GM12878 (cell line): ENCODE results near the gene CD164L2. TPM values are rescaled to one million over a fixed set of nuclear protein-coding genes. Genes with fewer than 3 reads are reported as not detected.

ENCODE experiments used
- ATAC-seq: fragments of 200-7000 bp; cut with Tn5 transposase; 3 replicates; pipeline ENCODE4 v1.9.1; 2020; ENCODE audit warnings: mild to moderate bottlenecking, moderate library complexity
- BruUV-seq: library from RNA; stranded (reverse); fragments of 400-500 nt; replicated peaks from 2 replicates; lab custom pipeline; 2021; lab: Mats Ljungman, UMichigan
- CTCF ChIA-PET: fragments of 300-600 bp; sonication (Branson Sonifier 250); formaldehyde crosslinking; extraction: SDS; loops from one replicate; lab custom pipeline; 2021; ENCODE audit warnings: inconsistent platforms; lab: Yijun Ruan, JAX
- POLR2A ChIA-PET: fragments of 350-600 bp; formaldehyde crosslinking; extraction: SDS; loops from one replicate; lab custom pipeline; 2021; ENCODE audit warnings: inconsistent platforms; lab: Charles Lee
- RAD21 ChIA-PET: fragments of 300-600 bp; sonication (Branson Sonifier 250); formaldehyde crosslinking; loops from one replicate; lab custom pipeline; 2023; ENCODE audit warnings: antibody characterized with exemption; ENCODE audit not compliant: unreplicated experiment; lab: Charles Lee
- SMC1A ChIA-PET: fragments of 300-600 bp; sonication (Branson Sonifier 250); formaldehyde crosslinking; loops from one replicate; lab custom pipeline; 2023; ENCODE audit not compliant: unreplicated experiment, uncharacterized antibody; lab: Charles Lee
- DNase-seq: peaks from one replicate; pipeline ENCODE4 v3.0.0-alpha.2; 2011; ENCODE audit warnings: low read depth, low spot score
- FAIRE-seq: peaks from 3 replicates; lab custom pipeline; 2011; peaks lifted over from hg19 to GRCh38; lab: Jason Lieb, UNC
- H2AFZ ChIP-seq: 2 replicates; pipeline ENCODE4 v1.6.0; 2011; ENCODE audit warnings: low read depth, low read length, control low read depth; ENCODE audit not compliant: control insufficient read depth
- H3K27ac ChIP-seq: 2 replicates; pipeline ENCODE4 v1.5.1; 2011; ENCODE audit warnings: control low read depth; ENCODE audit not compliant: control insufficient read depth, insufficient read depth
- H3K27me3 ChIP-seq, 2 experiments: replicated peaks in 1 of 2; 2 replicates each; pipeline versions ENCODE4 v1.6.0 to v1.6.1; 2011; ENCODE audit warnings: low read length in 1 of 2; ENCODE audit not compliant: control insufficient read depth in 2 of 2, insufficient read depth in 2 of 2
- H3K36me3 ChIP-seq, 2 experiments: 2 replicates each; pipeline ENCODE4 v1.5.1; 2011; ENCODE audit warnings: low read length in 1 of 2; ENCODE audit not compliant: control insufficient read depth in 2 of 2, insufficient read depth in 2 of 2
- H3K4me1 ChIP-seq: 2 replicates; pipeline ENCODE4 v1.6.1; 2011; ENCODE audit warnings: mild to moderate bottlenecking, low read length, moderate library complexity, mixed read lengths; ENCODE audit not compliant: control insufficient read depth, insufficient read depth
- H3K4me2 ChIP-seq: 2 replicates; pipeline ENCODE4 v1.6.0; 2011; ENCODE audit warnings: control low read depth; ENCODE audit not compliant: control insufficient read depth, insufficient read depth
- H3K4me3 ChIP-seq: fragments of 200-600 bp; sonication (generic); 2 replicates; pipeline ENCODE4 v1.5.1; 2016
- H3K79me2 ChIP-seq: 2 replicates; pipeline ENCODE4 v1.6.0; 2011; ENCODE audit warnings: low read length; ENCODE audit not compliant: control insufficient read depth, insufficient read depth
- H3K9ac ChIP-seq: 2 replicates; pipeline ENCODE4 v1.8.0; 2011; ENCODE audit warnings: low read length, control low read depth, mixed read lengths; ENCODE audit not compliant: control insufficient read depth, insufficient read depth
- H3K9me3 ChIP-seq: replicated peaks from 3 replicates; pipeline ENCODE4 v1.5.1; 2011; ENCODE audit warnings: mild to moderate bottlenecking, low read length; ENCODE audit not compliant: control insufficient read depth, insufficient read depth
- H4K20me1 ChIP-seq: 2 replicates; pipeline ENCODE4 v1.6.0; 2011; ENCODE audit not compliant: control insufficient read depth, insufficient read depth
- BMI1 ChIP-seq: fragments of 450-650 bp; IDR thresholded peaks from 2 replicates; pipeline ENCODE4 v1.6.1; 2016; ENCODE audit warnings: mild to moderate bottlenecking, moderate library complexity, borderline replicate concordance
- NR2C2 ChIP-seq: IDR thresholded peaks from 2 replicates; pipeline ENCODE4 v1.6.1; 2011; ENCODE audit warnings: borderline replicate concordance, low read depth; ENCODE audit not compliant: control insufficient read depth, insufficient read length
- WGBS: methylation state at CpG from one replicate; pipeline ENCODE4 v1.1.6; 2016; ENCODE audit warnings: low lambda C conversion rate; ENCODE audit not compliant: insufficient replicate concordance, insufficient coverage; ENCODE audit errors: missing lambda C conversion rate; 5-methylcytosine and 5-hydroxymethylcytosine counted together
- in situ Hi-C: fragments of 300-500 bp; cut with MboI; formaldehyde crosslinking; loops from 9 replicates; pipeline ENCODE4 v1.14.3; 2018; ENCODE audit warnings: mixed read lengths
- intact Hi-C: fragments of 100-400 bp; cut with micrococcal nuclease; formaldehyde crosslinking; loops from one replicate; pipeline ENCODE4 v1.14.2; 2022; ENCODE audit not compliant: unreplicated experiment
- polyA plus RNA-seq, 11 experiments: library from polyadenylated mRNA; depleted of rRNA in 4 of 11; unstranded in 6 of 11; stranded (reverse) in 5 of 11; fragments of >200 nt; fragmentation: Nextera tagmentation in 4 of 11; fragmentation: Illumina TruSeq in 1 of 11; extraction: Ambion mirVana in 4 of 11; extraction: Trizol in 1 of 11; gene quantifications; 1 replicate in 1 of 11; 2 replicates in 10 of 11; pipeline versions ENCODE4 v1.2.1 to v1.2.3, GENCODE V29; 2011 to 2016; ENCODE audit warnings: inconsistent platforms in 2 of 11, missing spikeins in 2 of 11, low read depth in 1 of 11
- total RNA-seq, 4 experiments: library from RNA; depleted of rRNA in 3 of 4; stranded (reverse); fragments of >200 nt in 3 of 4; fragmentation: Illumina TruSeq in 1 of 4; extraction: Trizol in 1 of 4; gene quantifications; 2 replicates each; pipeline versions ENCODE4 v1.2.1 to v1.2.3, GENCODE V29; 2013 to 2021
- TF ChIP-seq, protein P1 (sequence below): fragments of 450-650 bp; formaldehyde crosslinking; IDR thresholded peaks from 2 replicates; pipeline ENCODE4 v1.4.0; 2020; ENCODE audit warnings: mild to moderate bottlenecking, moderate library complexity

The CD164L2 gene
- total and polyA plus RNA-seq, 10 of the 15 experiments (the other 5 are each of a cell fraction or from before 2014, with no cell fraction given), result not detected

DNA sequence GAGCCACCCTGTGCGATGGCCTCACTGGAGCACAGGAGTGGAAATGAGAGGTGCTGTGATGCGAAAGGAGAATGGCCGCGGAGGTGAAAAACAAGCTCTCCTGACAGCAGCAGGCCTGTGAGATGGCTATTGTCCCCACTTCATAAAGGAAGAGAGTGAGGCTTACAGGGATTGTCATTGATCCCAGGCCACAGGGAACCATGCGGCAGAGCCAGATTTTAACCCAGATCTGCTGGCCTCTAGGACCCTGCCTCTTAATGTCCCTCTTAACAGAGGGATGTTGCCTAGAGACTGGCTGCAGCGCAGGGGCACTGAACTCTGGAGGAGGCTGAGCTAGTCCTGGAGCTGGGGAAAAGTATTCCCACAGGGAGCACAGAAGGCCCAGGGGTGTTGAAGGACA, 44.4 kb downstream of the CD164L2 start:
- Histone ChIP-seq H3K27ac (no peak overlapping the region), H3K27me3 (no peaks in the 10 kb centered on the region), H3K36me3 (peaks cover 4 to 15% of the 10 kb centered on the region in 2 experiments; a peak in 3 of 4 replicates), H2AFZ (no peak overlapping the region), H4K20me1 (no peaks in the 10 kb centered on the region), H3K4me2 (no peak overlapping the region), H3K4me3 (no peak overlapping the region), H3K9me3 (no peaks in the 10 kb centered on the region), H3K9ac (no peak overlapping the region), H3K4me1 (peaks cover 32% of the 10 kb centered on the region), H3K79me2 (peaks cover 5% of the 10 kb centered on the region)
- FAIRE-seq (no peak), ATAC-seq (no peak), DNase-seq (no peak)
- in situ Hi-C loops (no loop called here), intact Hi-C loops (no loop called here)
- ChIA-PET CTCF (interaction anchor here (0.8 kb wide), 1 partner anchor 49 kb away, joined by 3 read pairs; no protein-coding TSS in a partner anchor), SMC1A (no interaction called here), POLR2A (interaction anchor here (1.1 kb wide), 1 partner anchor 16 kb away, joined by 3 read pairs; no protein-coding TSS in a partner anchor), RAD21 (interaction anchor here (0.7 kb wide), 3 partner anchors 23 to 505 kb away, joined by 3 to 4 read pairs (median 3); no protein-coding TSS in a partner anchor)
- WGBS, result 98% methylated on average over 6 of the region's 6 CpGs
- BruUV-seq, result no TSS peak
- TF ChIP-seq NR2C2 (no peak), BMI1 (no peak)
- TF ChIP-seq, protein P1, sequence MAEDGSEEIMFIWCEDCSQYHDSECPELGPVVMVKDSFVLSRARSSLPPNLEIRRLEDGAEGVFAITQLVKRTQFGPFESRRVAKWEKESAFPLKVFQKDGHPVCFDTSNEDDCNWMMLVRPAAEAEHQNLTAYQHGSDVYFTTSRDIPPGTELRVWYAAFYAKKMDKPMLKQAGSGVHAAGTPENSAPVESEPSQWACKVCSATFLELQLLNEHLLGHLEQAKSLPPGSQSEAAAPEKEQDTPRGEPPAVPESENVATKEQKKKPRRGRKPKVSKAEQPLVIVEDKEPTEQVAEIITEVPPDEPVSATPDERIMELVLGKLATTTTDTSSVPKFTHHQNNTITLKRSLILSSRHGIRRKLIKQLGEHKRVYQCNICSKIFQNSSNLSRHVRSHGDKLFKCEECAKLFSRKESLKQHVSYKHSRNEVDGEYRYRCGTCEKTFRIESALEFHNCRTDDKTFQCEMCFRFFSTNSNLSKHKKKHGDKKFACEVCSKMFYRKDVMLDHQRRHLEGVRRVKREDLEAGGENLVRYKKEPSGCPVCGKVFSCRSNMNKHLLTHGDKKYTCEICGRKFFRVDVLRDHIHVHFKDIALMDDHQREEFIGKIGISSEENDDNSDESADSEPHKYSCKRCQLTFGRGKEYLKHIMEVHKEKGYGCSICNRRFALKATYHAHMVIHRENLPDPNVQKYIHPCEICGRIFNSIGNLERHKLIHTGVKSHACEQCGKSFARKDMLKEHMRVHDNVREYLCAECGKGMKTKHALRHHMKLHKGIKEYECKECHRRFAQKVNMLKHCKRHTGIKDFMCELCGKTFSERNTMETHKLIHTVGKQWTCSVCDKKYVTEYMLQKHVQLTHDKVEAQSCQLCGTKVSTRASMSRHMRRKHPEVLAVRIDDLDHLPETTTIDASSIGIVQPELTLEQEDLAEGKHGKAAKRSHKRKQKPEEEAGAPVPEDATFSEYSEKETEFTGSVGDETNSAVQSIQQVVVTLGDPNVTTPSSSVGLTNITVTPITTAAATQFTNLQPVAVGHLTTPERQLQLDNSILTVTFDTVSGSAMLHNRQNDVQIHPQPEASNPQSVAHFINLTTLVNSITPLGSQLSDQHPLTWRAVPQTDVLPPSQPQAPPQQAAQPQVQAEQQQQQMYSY (CRISPR knock-in tag), result no peak
